NCI-H128 (cell line): ENCODE measurements around the gene C1QC.

Experiments used
- DNase-seq: peaks from one replicate; lab custom pipeline; 2025; ENCODE audit not compliant: unreplicated experiment; lab: John Stamatoyannopoulos, UW

The C1QC gene

DNA sequence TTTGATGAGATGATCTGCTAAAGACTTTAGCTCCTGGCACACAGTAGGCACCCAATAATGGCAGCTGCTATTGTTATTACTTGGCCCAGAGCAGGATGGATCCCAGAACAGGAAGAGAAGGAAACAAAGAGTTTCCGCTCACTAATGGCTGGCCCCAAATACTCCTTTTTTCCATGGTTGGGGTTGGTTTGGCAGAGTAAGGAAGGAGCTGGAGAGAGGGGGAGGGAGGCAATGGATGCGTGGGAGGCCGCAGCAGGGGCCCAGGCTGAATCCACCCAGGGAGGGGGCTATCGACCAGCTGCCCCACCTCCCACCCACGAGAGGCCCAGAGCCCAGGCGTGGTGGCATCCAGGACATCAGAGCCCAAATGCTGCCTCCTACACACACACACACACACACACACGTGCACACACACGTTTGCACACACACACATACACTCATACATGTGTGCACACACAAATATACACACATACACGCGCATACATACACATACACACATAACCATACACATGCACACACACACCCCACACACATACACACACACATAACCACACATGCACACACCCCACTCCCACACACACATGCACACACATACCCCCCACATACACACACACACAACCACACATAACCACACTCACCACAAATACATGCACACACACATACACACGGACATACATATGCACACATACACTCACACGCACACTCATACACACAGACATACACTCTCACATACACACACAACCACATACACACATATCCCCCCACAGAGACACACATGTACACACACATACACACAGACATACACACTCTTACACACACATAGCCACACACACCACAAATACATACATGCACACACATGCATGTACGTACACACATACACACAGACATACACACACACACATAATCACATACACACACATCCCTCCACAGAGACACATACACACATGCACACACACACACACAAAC is 34.8 kb downstream of the C1QC start:
- DNase-seq: no peak

GRCh38 chr1:22680726-22681125 is 37.3 kb downstream of the C1QC start:
- DNase-seq: no peak

DNA sequence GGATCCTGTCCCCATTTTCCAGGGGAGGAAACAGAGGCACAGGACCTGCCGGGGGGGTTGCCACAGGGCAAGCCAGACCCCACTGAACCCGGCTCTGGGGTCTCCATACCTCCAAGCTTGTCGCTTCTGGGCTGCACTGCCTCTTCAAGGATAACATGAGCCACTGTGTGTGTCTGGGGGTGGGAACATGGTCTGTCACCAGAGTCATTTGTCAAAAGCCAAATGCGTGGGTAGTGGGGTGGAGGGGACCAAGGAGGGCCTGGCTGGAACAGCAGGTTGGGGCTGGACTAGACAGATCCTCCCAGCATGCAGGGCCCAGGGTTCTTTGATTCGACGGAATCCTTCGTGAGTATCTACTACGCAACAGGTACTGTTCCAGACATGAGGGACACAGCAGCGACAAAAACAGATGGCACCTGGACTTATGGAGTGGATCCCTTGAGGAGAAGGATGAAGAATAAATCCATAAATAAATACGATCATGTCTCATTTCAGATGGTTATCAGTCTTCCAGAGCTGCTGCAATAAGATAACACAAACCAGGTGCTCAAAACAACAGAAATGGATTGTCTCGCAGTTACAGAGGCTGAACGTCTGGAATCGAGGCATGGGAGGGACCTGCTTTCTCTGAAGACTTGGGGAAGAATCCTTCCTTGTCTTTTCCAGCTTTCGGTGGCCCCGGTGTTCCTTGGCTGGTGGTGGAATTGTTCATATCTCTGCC is 38.3 kb downstream of the C1QC start:
- no peak for DNase-seq

DNA sequence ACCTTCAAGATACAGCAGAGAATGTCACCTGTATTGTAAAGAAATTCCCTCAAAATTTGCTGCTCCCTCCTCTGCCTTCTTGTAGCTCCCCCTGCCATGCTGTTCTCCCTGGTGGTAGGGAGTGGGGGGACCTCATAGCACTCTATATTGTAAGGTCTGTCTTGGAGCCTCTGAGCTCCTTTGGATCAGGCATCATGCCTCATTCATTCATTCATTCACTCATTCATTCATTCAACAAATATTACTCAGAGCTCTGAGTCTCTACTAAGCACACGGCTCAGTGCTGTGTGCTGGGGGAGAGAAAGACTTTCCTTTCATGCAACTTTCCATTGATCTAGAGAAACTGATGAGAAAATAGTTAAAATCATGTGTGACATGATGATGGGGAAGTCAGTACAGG is 40.1 kb downstream of the C1QC start:
- no peak for DNase-seq

DNA sequence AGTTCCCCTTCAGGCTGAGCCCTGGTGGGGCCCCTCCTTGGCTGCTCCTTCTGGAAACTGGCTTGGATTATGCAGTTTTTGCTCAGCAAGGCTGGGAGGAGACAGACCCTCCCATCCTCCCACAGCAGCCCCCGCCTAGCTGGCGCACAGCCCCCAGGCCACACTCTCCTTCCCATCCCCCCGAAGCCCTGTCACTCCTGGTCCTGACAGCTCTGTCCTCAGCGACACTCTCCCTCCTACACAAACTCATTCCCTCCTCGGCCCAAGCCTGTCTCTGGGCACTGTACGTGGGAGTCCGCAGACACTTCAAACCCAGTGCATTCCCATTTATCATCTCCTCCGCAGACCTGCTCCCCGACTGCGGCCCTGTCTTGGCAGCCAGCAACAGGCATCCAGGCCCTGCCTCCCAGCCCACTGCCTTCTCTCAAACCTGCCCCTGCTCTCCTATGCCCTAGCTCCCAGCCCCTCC is 42.2 kb downstream of the C1QC start:
- no peak for DNase-seq

DNA sequence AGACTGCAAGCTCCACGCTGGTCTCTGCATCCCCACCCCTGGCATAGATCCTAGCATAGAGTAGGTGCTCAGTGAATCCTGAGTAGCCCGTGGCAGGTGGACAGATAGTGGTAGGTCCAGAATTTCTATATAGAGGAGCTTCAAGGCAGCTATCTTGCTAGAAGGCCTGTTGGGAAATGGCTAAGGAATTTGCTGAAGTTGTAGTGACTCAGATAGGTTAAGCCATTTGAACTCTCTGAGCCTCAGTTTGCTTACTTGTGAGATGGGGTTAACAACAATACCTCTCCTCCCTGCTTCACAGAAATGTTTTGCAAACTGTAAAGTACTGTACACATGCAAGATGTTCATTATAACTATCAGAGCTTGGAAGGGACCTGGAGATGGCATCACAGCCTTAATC is 43.8 kb downstream of the C1QC start:
- no peak for DNase-seq

GRCh38 chr1:22688466-22688865 is 45.0 kb downstream of the C1QC start:
- no peak for DNase-seq

- DNase-seq: no peak
Measured at GRCh38 chr1:22689505-22689904, 46.1 kb downstream of the C1QC start.

GRCh38 chr1:22691031-22691753 is 47.8 kb downstream of the C1QC start:
- no peak for DNase-seq

DNA sequence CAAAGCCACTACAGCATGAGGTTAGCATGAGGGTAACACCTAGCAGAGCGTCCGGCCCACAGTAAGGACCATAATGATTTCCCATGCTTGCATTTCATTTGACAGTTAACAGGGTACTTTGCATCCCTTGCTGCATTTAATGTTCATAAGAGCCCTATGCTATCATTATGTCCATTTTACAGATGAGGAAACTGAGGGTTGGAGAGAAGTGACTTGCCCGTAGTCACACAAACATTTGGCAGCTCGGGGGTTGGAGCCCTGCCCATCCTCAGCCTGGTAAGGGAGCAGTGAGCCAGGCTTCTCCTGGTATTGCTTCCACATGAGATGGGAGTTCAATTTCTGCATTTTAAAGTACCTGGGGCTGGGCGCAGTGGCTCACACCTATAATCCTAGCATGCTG is 50.7 kb downstream of the C1QC start:
- no peak for DNase-seq

- DNase-seq: no peak
Measured at GRCh38 chr1:22696610-22697009, 53.2 kb downstream of the C1QC start.
